ENCODE data around the gene NTM. TPM values are rescaled to one million over a fixed set of nuclear protein-coding genes. Genes with fewer than 3 reads are reported as not detected.

NTM gene
- total and polyA plus RNA-seq, 7 donors = 0.07 to 1.1 (median 0.22) TPM; not detected in 2

GRCh38 chr11:132114185-132114584, 743.8 kb downstream of the NTM start:
- intact Hi-C loops (cut with DNase I) = loop anchor here in 1 of 2 donors (10.0 kb wide), 1 partner anchor 291 kb away; no protein-coding TSS in a partner anchor
- no peaks in the 10 kb centered on the region for H3K9me3 ChIP-seq
- peak; percentile 23 for TF ChIP-seq CTCF (IDR thresholded peaks at IDR 0.05)
- DNase-seq (no peak), ATAC-seq (peak in 3 of 4 donors; percentile 61 to 79 (median 67))
- 17 to 30% (median 25%) methylated on average over 3 of the region's 3 CpGs for WGBS, 3 donors
- H3K27me3 ChIP-seq (ENCODE audit: insufficient read depth in 3 of 3, low read length in 2 of 3) = no peaks in the 10 kb centered on the region
- H3K4me3 ChIP-seq = no peak overlapping the region
- H3K4me1 ChIP-seq = no peaks in the 10 kb centered on the region
- no peaks in the 10 kb centered on the region for H3K36me3 ChIP-seq (ENCODE audit: insufficient read depth in 1 of 2, low read depth in 1 of 2)
- H3K27ac ChIP-seq = no peak overlapping the region

GRCh38 chr11:132114743-132115142, 744.3 kb downstream of the NTM start:
- Histone ChIP-seq H3K27ac (no peak overlapping the region), H3K9me3 (no peaks in the 10 kb centered on the region), H3K36me3 (ENCODE audit: insufficient read depth in 1 of 2, low read depth in 1 of 2) (no peaks in the 10 kb centered on the region), H3K27me3 (ENCODE audit: insufficient read depth in 3 of 3, low read length in 2 of 3) (no peaks in the 10 kb centered on the region), H3K4me1 (no peaks in the 10 kb centered on the region), H3K4me3 (no peak overlapping the region)
- DNase-seq (no peak), ATAC-seq (no peak)
- 71 to 83% (median 80%) methylated on average over 3 of the region's 3 CpGs for WGBS, 3 donors
- intact Hi-C loops (cut with DNase I) = loop anchor here in 1 of 2 donors (10.0 kb wide), 1 partner anchor 290 kb away; no protein-coding TSS in a partner anchor
- no peak for TF ChIP-seq CTCF (IDR thresholded peaks at IDR 0.05)

GRCh38 chr11:132115454-132115853, 745.0 kb downstream of the NTM start:
- no peaks in the 10 kb centered on the region for H3K9me3 ChIP-seq
- ATAC-seq (no peak), DNase-seq (no peak)
- no peaks in the 10 kb centered on the region for H3K27me3 ChIP-seq (ENCODE audit: insufficient read depth in 3 of 3, low read length in 2 of 3)
- H3K27ac ChIP-seq = no peak overlapping the region
- no peaks in the 10 kb centered on the region for H3K36me3 ChIP-seq (ENCODE audit: insufficient read depth in 1 of 2, low read depth in 1 of 2)
- H3K4me3 ChIP-seq = no peak overlapping the region
- WGBS, 3 donors = 91% methylated on average over 5 of the region's 5 CpGs
- H3K4me1 ChIP-seq = no peaks in the 10 kb centered on the region
- intact Hi-C loops (cut with DNase I) = loop anchor here in 1 of 2 donors (10.0 kb wide), 1 partner anchor 289 kb away; no protein-coding TSS in a partner anchor
- TF ChIP-seq CTCF (IDR thresholded peaks at IDR 0.05) = no peak

- DNase-seq = no peak
- intact Hi-C loops (cut with DNase I) = loop anchor here in 1 of 2 donors (10.0 kb wide), 1 partner anchor 288 kb away; no protein-coding TSS in a partner anchor
- WGBS, 3 donors = 91 to 97% (median 97%) methylated on average over 3 of the region's 3 CpGs
- Histone ChIP-seq H3K4me3 (no peak overlapping the region), H3K27ac (no peak overlapping the region), H3K4me1 (no peaks in the 10 kb centered on the region), H3K9me3 (no peaks in the 10 kb centered on the region), H3K27me3 (ENCODE audit: insufficient read depth in 3 of 3, low read length in 2 of 3) (no peaks in the 10 kb centered on the region), H3K36me3 (ENCODE audit: insufficient read depth in 1 of 2, low read depth in 1 of 2) (no peaks in the 10 kb centered on the region)
- ATAC-seq = no peak
- no peak for TF ChIP-seq CTCF (IDR thresholded peaks at IDR 0.05)
These were observed 746.1 kb downstream of the NTM start for GRCh38 chr11:132116516-132116915.

- intact Hi-C loops (cut with DNase I) = loop anchor here in 1 of 2 donors (10.0 kb wide), 1 partner anchor 286 kb away; no protein-coding TSS in a partner anchor
- no peak for DNase-seq
- WGBS, 3 donors = 89 to 95% (median 91%) methylated on average over 6 of the region's 6 CpGs
- Histone ChIP-seq H3K36me3 (ENCODE audit: insufficient read depth in 1 of 2, low read depth in 1 of 2) (no peaks in the 10 kb centered on the region), H3K4me1 (no peaks in the 10 kb centered on the region), H3K9me3 (no peaks in the 10 kb centered on the region), H3K27me3 (ENCODE audit: insufficient read depth in 3 of 3, low read length in 2 of 3) (no peaks in the 10 kb centered on the region), H3K4me3 (no peak overlapping the region), H3K27ac (no peak overlapping the region)
- no peak for TF ChIP-seq CTCF (IDR thresholded peaks at IDR 0.05)
- no peak for ATAC-seq
These were observed 748.2 kb downstream of the NTM start for GRCh38 chr11:132118661-132119060.

Measured in psoas muscle (tissue), 8 donors.